HG03558 (cell line): ENCODE measurements around the gene TOX4.
"Not testable (repeated sequence)": the region's sequence is repeated elsewhere in the genome, so short reads cannot be mapped to it uniquely, and the experiment has no call there.

ENCODE experiments used
- ATAC-seq: cut with Tn5 transposase; IDR thresholded peaks from one replicate; pipeline ENCODE4 v1.9.1; 2021; ENCODE audit warnings: moderate number of reproducible peaks; ENCODE audit not compliant: unreplicated experiment; ENCODE audit errors: extremely low read depth

The TOX4 gene

DNA sequence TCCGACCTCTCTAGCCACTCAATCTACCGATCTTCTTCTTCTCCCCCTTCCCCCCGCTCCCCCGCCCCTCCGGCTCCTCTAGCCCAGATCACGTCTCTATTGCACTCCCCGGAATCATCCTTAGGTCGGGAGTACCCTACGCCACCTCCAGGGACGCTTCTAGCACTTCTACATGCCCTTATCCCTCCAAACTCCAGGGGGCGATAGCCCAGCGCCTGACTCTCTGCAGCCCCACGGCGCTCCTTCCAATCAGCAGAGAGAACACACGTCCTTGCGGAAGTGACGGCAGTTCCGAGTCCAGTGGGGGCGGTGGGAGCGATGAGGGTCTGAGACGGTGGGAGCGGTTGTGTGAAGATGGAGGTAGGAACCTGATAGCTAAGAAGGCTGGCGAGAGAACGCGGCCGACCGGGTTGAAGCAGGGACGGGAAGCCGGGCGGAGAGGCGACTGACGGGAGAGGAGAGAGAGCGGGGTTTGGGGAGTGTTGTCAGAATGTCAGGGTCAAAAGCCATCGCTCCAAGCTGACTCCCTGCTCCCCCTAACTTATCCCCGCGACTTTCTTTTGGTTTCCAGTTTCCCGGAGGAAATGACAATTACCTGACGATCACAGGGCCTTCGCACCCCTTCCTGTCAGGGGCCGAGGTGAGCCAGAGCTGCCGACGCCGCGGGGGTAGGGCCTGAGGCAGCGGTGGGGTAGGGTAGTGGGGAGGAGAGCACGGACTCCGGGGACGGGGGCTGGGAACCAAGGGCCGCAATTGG, at the start of gene TOX4, which contains the start of gene RAB2B:
TOX4 (plus strand) TSS at position 271 of the 757 bp plus-strand sequence; CDS start at position 355, 84 bp downstream.
RAB2B (minus strand) TSS at position 35 of the 757 bp plus-strand sequence. CDS start 87 bp downstream, outside the sequence.
- ATAC-seq = peak; percentile 99

- no peak for ATAC-seq
These were observed 48.1 kb upstream of the TOX4 start for GRCh38 chr14:21428930-21429329.

DNA sequence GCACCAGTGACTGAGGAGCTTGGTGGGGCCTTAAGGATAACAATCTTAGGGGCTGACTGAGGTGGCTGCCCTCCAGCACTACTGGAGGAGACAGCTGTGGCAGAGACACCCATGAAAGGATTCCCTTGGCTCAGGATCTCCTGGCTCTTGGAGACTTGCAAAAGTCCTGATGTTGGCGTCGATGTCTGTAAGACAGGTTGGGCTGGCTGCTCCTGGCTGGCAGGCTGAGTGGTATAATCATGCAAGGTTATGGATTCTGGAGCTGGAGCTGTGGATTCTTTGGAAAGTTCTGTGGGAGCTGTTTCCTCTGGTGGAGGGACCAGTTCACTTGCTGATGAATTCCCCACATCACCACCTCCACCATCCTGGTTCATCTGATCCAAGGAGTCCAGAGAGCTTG, 45.9 kb upstream of the TOX4 start:
- no peak for ATAC-seq

- no peak for ATAC-seq
These were observed 40.4 kb upstream of the TOX4 start for GRCh38 chr14:21436567-21437062.

- peak; percentile 96 for ATAC-seq
These were observed 39.7 kb upstream of the TOX4 start for GRCh38 chr14:21437063-21437901.

GRCh38 chr14:21440859-21441258, 36.1 kb upstream of the TOX4 start:
- ATAC-seq = no peak

- ATAC-seq = not testable (repeated sequence)
These were observed 34.3 kb upstream of the TOX4 start for GRCh38 chr14:21442657-21443056.

GRCh38 chr14:21449899-21450216, 27.1 kb upstream of the TOX4 start:
- no peak for ATAC-seq

DNA sequence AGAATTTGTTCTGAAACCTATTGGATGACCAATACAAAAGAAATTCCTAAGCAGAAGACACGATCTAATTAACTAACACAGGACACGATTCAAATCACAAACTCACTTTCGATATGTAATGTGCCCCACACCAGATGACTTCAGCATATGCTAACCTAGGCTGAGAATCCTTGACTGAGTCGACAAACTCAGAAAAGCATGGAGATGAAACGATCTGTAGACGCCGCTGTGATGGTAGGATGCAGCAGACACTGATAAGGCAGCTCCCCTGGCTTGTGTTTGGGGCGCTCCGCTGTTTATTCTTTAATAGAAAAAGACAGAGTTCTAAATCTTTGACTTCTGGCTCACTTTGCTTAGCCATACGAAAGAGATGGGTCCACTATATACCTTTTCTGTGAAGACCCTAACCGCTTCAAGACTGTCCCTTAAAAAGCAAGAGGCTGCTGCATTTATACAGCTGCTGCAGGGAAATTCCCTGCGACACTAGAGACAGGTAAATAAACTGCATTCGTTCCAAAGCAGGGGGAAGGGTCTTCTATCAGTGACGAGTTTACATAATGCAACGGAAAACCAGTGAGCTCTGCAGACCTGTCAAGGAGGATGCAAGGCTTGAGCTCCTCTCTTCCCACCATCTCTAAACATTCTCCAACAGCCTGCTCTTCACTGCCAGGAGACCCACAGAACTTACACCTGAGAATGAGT, 22.0 kb upstream of the TOX4 start:
- ATAC-seq = no peak

DNA sequence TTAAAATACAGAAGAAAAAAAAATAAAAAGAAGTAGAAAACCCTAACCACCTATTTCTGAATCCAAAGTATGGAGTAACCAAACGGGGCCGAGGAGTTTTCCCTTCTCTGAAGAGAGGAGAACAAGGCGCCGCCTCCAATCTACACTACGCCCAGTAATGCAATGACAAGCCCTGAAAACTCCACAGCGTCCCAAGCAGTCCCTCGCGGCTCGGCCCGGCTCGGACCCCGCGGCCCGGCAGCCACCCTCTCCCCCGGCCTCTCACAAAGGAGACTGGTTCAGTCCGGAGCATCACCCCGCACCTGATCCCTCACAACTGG, 21.4 kb upstream of the TOX4 start:
- ATAC-seq = no peak

DNA sequence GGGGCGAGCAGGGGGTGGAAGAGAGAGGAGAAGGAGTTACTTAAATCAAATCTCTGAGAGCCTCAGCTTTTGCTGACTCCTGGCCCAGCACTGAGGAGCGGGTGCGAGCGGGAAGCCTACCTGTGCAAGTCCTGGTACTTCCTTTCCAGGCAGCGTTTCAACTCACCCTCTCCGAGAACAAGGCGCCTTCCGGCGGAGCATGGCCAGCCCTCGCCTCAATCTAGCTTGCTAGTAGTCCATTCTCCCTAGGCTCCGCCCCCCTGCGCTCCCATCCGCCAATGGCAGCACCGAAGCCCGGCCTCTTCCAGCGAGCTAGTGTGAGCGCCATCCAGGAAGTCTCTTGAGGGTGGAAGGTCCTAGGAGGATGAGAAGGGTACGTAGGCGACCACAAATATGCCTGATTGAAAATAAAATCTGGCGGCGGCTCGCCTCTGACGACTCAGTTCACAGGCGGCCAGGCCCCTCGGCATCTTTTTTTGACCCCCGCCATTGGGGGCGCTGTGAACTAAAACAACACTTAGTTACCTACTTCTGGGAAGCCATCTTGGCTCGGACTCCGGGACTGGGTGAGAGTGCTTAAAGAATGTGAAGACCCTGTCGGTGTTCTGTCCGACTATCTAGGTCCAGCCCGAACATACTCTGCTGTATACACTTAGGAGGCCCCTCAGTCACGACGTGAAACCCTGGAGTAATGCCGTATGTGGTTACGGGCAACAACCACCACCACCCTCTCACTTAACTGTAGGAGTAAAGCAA, 20.9 kb upstream of the TOX4 start, which contains the start of gene CHD8:
CHD8 (minus strand) TSS at position 212 of the 756 bp plus-strand sequence. CDS start 24,480 bp downstream, outside the sequence.
- peak; percentile 93 for ATAC-seq

DNA sequence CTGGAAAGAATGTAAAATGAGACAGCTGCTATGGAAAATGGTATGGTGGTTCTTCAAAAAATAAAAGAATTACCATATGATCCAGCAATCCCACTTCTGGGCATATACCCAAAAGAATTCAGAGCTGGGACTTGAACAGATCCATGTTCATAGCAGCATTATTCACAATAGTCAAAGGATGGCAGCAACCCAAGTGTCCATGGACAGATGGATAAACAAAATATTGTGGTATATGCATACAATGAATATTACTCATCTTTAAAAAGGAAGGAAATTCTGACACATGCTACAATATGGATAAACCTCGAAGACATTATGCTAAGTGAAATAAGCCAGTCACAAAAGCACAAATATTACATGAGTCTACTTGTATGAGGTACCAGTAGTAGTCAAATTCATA, 9.4 kb upstream of the TOX4 start:
- no peak for ATAC-seq

DNA sequence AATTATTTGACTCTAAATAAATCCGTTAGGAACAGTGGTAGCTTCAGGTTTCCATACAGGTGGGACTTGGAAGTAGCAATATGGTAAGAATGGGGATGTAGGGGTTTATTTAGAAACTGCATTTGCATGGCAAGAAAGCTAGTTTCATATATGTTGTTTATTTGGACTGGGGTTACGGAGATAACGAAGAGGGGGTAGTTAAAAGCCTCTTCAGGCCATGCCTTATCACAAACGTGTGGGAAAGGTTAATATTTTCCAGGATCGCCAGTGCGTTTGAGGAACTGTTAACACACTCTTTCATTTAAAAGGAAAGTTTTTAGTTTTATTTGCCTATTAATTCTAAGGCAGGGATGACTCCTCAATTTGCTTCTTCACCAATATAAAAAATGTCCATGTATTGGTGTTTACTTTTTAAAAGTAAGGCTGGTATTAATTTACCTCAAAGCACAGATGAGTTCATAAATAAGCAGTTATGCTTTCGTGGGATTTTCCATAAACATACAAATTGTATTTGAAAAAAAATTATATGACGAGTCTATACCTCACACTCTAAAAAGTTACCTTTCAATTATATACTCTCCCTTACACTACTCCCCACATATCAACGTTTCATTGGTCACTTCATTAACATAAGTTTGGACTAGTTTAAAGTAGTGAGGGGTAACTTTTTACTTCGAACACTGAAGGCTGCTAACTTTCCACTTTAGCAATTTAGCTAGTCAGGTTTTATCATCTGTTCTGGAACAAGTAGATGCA, 1.1 kb upstream of the TOX4 start:
- ATAC-seq = no peak

DNA sequence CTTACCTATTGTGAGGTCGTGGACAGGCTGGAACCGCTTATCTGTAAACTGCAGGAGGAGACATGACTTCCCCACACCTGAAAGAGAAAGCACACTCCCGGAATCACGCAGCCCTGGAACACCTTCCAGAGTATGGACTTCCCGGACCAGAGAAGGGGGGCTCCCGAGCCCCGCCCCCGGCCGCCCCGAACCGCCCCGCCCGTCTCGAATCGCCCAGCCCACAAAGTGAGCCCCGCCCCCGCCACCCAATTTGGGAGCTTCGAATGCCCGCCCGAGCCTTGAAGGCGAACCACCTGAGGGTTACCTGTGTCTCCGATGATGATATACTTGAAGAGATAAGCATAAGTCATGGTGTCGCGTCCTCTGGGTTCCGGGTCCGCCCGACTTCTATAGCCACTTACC, 471 bp upstream of the TOX4 start:
- ATAC-seq = no peak

DNA sequence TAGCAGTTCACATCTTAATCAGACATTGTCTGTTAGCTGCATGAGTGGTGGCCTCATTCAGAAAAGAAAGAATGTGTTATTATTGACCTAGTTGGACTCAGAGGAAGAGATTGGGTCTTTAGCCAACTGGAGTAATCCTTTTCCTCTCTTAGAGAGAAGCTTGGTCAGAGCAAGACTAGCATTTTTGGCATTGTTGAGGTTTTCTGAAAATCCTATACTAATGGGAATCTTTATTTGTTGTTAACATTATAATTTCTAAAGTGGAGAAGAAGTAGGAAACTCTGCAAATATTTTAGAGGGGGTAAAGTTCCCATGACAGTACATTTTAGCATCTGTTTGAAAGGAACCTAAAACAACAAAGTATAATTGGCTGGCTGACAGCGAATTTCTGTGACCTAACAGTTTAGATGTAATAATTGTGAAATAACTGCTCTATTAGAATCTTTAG, 9.7 kb downstream of the TOX4 start:
- ATAC-seq = no peak

DNA sequence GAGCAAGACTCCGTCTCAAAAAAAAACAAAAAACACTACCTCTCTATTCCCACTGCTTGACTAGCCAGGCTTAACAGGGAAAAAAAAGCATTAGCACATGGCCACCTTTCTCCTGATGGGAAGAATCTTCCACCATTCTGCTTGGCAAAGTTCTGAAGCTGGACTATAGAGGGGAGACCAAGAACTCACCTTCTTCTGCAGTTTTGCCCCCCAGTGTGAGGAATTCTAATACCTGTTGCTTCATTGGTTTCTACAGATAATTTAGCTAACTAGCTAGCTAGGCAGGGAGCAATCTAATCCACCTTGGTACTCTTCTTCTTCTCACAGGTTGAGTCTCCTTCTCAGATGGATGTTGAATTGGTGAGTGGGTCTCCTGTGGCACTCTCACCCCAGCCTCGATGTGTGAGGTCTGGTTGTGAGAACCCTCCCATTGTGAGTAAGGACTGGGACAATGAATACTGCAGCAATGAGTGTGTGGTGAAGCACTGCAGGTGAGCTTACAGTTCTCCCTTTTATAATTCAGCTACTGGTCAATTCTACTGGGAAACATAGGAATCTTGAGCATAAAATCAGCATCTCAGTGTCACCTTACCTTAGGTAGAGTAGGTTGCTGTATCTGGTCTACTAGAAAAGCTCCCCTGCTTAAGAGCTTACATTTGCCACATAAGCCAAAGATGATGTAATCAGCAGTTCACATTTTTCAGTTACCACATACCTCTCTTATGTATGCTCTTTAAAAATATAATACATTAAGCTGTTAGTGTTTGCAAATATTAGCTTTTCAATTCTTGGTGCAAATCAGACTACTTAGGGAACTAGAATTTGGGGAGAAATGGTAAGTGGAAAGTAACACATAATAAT, 18.1 kb downstream of the TOX4 start:
- ATAC-seq = no peak

DNA sequence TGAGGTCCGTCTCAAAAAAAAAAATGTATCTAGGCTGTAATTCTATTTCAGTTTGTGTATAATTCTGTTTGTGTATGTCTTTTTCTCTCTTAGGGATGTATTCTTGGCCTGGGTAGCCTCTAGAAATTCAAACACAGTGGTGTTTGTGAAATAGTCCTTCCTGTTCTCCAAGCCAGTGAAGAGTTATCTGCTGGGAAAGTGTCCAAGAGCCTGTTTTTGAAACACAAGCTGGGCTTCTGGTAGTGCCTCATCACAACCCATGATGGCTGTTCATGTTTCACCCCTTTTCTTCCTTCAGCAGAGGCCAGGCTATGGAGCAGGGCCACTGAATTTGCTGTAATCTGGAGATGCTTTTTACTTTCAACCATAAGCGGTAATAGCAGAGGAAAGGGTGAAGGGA, 19.5 kb downstream of the TOX4 start:
- no peak for ATAC-seq
